SU-DHL-6 (cell line): ENCODE measurements around the gene SH3GL1.

Experiments used
- CTCF ChIP-seq: fragments of 200-600 bp; sonication (generic); IDR thresholded peaks from one replicate; pipeline ENCODE4 v1.5.1; 2017; ENCODE audit warnings: antibody characterized with exemption, mild to moderate bottlenecking, low read length, moderate library complexity; ENCODE audit not compliant: insufficient read depth, poor library complexity, severe bottlenecking
- EZH2phosphoT487 ChIP-seq: fragments of 200-600 bp; sonication (generic), shearing (Covaris generic); conservative IDR thresholded peaks from 2 replicates; pipeline ENCODE4 v1.6.1; 2018; ENCODE audit warnings: mild to moderate bottlenecking, antibody characterized with exemption, low read length, moderate library complexity, mixed read lengths

GRCh38 chr19:4386041-4386782 is 14.1 kb downstream of the SH3GL1 start:
- TF ChIP-seq CTCF (no peak), EZH2phosphoT487 (no peak)
